Measurements from ENCODE around the gene PRKCA. TPM values are rescaled to one million over a fixed set of nuclear protein-coding genes. Genes with fewer than 3 reads are reported as not detected.

Gene PRKCA
- total and polyA plus RNA-seq, 9 of the 15 experiments (the other 6 are each of a cell fraction or from before 2014, with no cell fraction given), result 3.2 to 33.0 (median 17.8) TPM

- FAIRE-seq (peak; percentile 44), ATAC-seq (no peak), DNase-seq (ENCODE audit: extremely low read depth in 1 of 4, low spot score in 3 of 4) (no peak)
- H3K4me2 ChIP-seq (ENCODE audit: insufficient read depth, low read length), result no peak overlapping the region
- intact Hi-C loops (cut with micrococcal nuclease), result no loop called here
- BruUV-seq (replicated peaks), result no TSS peak
- H3K9ac ChIP-seq (ENCODE audit: insufficient read depth in 1 of 2, low read depth in 2 of 2, low read length in 2 of 2), result no peak overlapping the region
- peaks cover 8% of the 10 kb centered on the region for H4K20me1 ChIP-seq (replicated peaks; ENCODE audit: control insufficient read depth, insufficient read depth, low read length)
- H3K27ac ChIP-seq (ENCODE audit: extremely low read depth, low read depth, low read length), result no peak overlapping the region
- H3K4me3 ChIP-seq, result no peak overlapping the region
- H2AFZ ChIP-seq (ENCODE audit: low read depth, low read length), result no peak overlapping the region
- no peaks in the 10 kb centered on the region for H3K79me2 ChIP-seq (ENCODE audit: control insufficient read depth, insufficient read depth, low read length)
- WGBS (ENCODE audit: insufficient coverage, low coverage, missing lambda C conversion rate), result 74% methylated on average over 4 of the region's 4 CpGs
- no peaks in the 10 kb centered on the region for H3K9me1 ChIP-seq (ENCODE audit: control insufficient read depth, insufficient read depth, low read length)
- H3K4me1 ChIP-seq (replicated peaks in 1 of 2; ENCODE audit: control insufficient read depth in 2 of 2, insufficient read depth in 2 of 2, low read length in 2 of 2), result peaks cover 9 to 24% of the 10 kb centered on the region in 2 experiments
- ChIA-PET CTCF (ENCODE audit: low intra/inter-chr PET ratio) (no interaction called here), POLR2A (no interaction called here)
- no peaks in the 10 kb centered on the region for H3K27me3 ChIP-seq (ENCODE audit: control insufficient read depth in 2 of 2, insufficient read depth in 2 of 2, low read length in 2 of 2)
- no peaks in the 10 kb centered on the region for H3K36me3 ChIP-seq (ENCODE audit: control insufficient read depth, insufficient read depth, low read length)
- H3K9me3 ChIP-seq (replicated peaks; ENCODE audit: control insufficient read depth, insufficient read depth, low read depth, low read length), result no peaks in the 10 kb centered on the region
- in situ Hi-C loops (cut with MboI), result no loop called here
- TF ChIP-seq MXI1 (IDR thresholded peaks at IDR 0.05; ENCODE audit: low read depth, low read length), result no peak
- TF ChIP-seq RBM25 (IDR thresholded peaks at IDR 0.05; ENCODE audit: low read depth, low read length, severe bottlenecking), result no peak
- no peak for TF ChIP-seq TOE1 (IDR thresholded peaks at IDR 0.05; ENCODE audit: borderline replicate concordance)
- no peak for TF ChIP-seq TOE1 (CRISPR knock-in tag; IDR thresholded peaks at IDR 0.05; ENCODE audit: borderline replicate concordance, low read depth)
- no peak for TF ChIP-seq HOMEZ (CRISPR knock-in tag; IDR thresholded peaks at IDR 0.05)
- no peak for TF ChIP-seq NCOA6 (IDR thresholded peaks at IDR 0.05)
- no peak for TF ChIP-seq FOXJ2 (tag; IDR thresholded peaks at IDR 0.05)
- no peak for TF ChIP-seq CXXC5 (CRISPR knock-in tag; IDR thresholded peaks at IDR 0.05)
- no peak for TF ChIP-seq FOXK2 (conservative IDR thresholded peaks at IDR 0.05 in 1 of 2, IDR thresholded peaks at IDR 0.05 in 1 of 2; ENCODE audit: low read depth in 2 of 2)
- TF ChIP-seq HDAC3 (IDR thresholded peaks at IDR 0.05; ENCODE audit: borderline replicate concordance, partially characterized antibody), result no peak
- TF ChIP-seq ZNF354B (CRISPR knock-in tag; IDR thresholded peaks at IDR 0.05), result no peak
- no peak for TF ChIP-seq MTA1 (IDR thresholded peaks at IDR 0.05; ENCODE audit: borderline replicate concordance)
- TF ChIP-seq TCF3 (CRISPR knock-in tag; IDR thresholded peaks at IDR 0.05), result no peak
- no peak for TF ChIP-seq FOXP1 (CRISPR knock-in tag; IDR thresholded peaks at IDR 0.05)
- TF ChIP-seq ZNF316 (IDR thresholded peaks at IDR 0.05), result peak; percentile 40
- no peak for TF ChIP-seq RHOXF2B (CRISPR knock-in tag; conservative IDR thresholded peaks at IDR 0.05)
- no peak for TF ChIP-seq CLOCK (CRISPR knock-in tag; IDR thresholded peaks at IDR 0.05; ENCODE audit: borderline replicate concordance)
- peak; percentile 3 for TF ChIP-seq ZNF146 (CRISPR knock-in tag; IDR thresholded peaks at IDR 0.05; ENCODE audit: unreplicated experiment)
- TF ChIP-seq C11orf30 (IDR thresholded peaks at IDR 0.05; ENCODE audit: low read depth), result peak; percentile 27; the same call in 1 of the 2 replicates
- TF ChIP-seq ZBTB34 (CRISPR knock-in tag; IDR thresholded peaks at IDR 0.05), result no peak
- TF ChIP-seq CAMTA2 (CRISPR knock-in tag; conservative IDR thresholded peaks at IDR 0.05), result no peak
These were observed 362.8 kb downstream of the PRKCA start for GRCh38 chr17:66665194-66665593.

Data from K562 (cell line).